IPS-NIHi11 (cell line): ENCODE measurements around the gene ACAD11.

Experiments
- DNase-seq: peaks from one replicate; pipeline ENCODE4 v3.0.0; 2012; ENCODE audit warnings: mixed read lengths, low spot score

The ACAD11 gene

GRCh38 chr3:132509506-132509905 lies 150.1 kb downstream of the ACAD11 start:
- DNase-seq: no peak

- DNase-seq: no peak
Measured at GRCh38 chr3:132509096-132509495, 150.5 kb downstream of the ACAD11 start.
